B cell (primary cell): ENCODE results near the gene PNKD. TPM values are rescaled to one million over a fixed set of nuclear protein-coding genes. Genes with fewer than 3 reads are reported as not detected.
"Not testable (repeated sequence)": the region's sequence is repeated elsewhere in the genome, so short reads cannot be mapped to it uniquely, and the experiment has no call there.

Experiments used
- ATAC-seq: fragments of 200-7000 bp; cut with Tn5 transposase; one replicate; pipeline ENCODE4 v1.10.0; 2021; ENCODE audit warnings: low read depth, mild to moderate bottlenecking, moderate number of reproducible peaks, moderate library complexity
- CTCF ChIA-PET: fragments of 350-600 bp; sonication (Branson Sonifier 250); formaldehyde crosslinking; loops from one replicate; lab custom pipeline; 2021; ENCODE audit warnings: antibody characterized with exemption, inconsistent platforms; lab: Charles Lee
- POLR2A ChIA-PET: fragments of 350-600 bp; sonication (Branson Sonifier 250); formaldehyde crosslinking; loops from one replicate; lab custom pipeline; 2021; ENCODE audit warnings: antibody characterized with exemption; lab: Charles Lee
- DNase-seq: peaks from one replicate; pipeline ENCODE4 v3.0.0; 2013
- H2AFZ ChIP-seq: 2 replicates; pipeline ENCODE4 v1.6.1; 2012; ENCODE audit warnings: mild to moderate bottlenecking, low read depth, low read length; ENCODE audit not compliant: insufficient read depth, poor library complexity, severe bottlenecking
- H3K27ac ChIP-seq, 2 donors: 1 replicate in 1 of 2; 2 replicates in 1 of 2; pipeline ENCODE4 v1.5.1; 2012 to 2013; ENCODE audit warnings: low read length in 2 of 2, mild to moderate bottlenecking in 2 of 2, moderate library complexity in 1 of 2
- H3K27me3 ChIP-seq, 4 experiments: fragments of 200-600 bp in 1 of 4; sonication (generic) in 1 of 4; replicated peaks in 1 of 4; 1 replicate in 2 of 4; 2 replicates in 2 of 4; pipeline versions ENCODE4 v1.6.1 to v1.7.0; 2013 to 2016; ENCODE audit warnings: low read length in 3 of 4, mild to moderate bottlenecking in 2 of 4, mixed read lengths in 1 of 4, moderate library complexity in 1 of 4; ENCODE audit not compliant: insufficient read depth in 4 of 4, control insufficient read depth in 3 of 4; ENCODE audit errors: control extremely low read depth in 1 of 4
- H3K36me3 ChIP-seq, 2 experiments: replicated peaks in 1 of 2; 1 replicate in 1 of 2; 2 replicates in 1 of 2; pipeline versions ENCODE4 v1.6.1 to v1.7.1; 2013; ENCODE audit warnings: low read length in 1 of 2; ENCODE audit not compliant: insufficient read depth in 2 of 2, control insufficient read depth in 1 of 2; ENCODE audit errors: control extremely low read depth in 1 of 2, extremely low read depth in 1 of 2
- H3K4me1 ChIP-seq, 2 donors: fragments of 200-600 bp in 1 of 2; sonication (generic) in 1 of 2; 1 replicate in 1 of 2; 2 replicates in 1 of 2; pipeline versions ENCODE4 v1.5.1 to v1.6.1; 2013 to 2017; ENCODE audit warnings: low read length in 2 of 2; ENCODE audit not compliant: control insufficient read depth in 2 of 2, insufficient read depth in 2 of 2
- H3K4me2 ChIP-seq: replicated peaks from 2 replicates; pipeline ENCODE3; 2012; ENCODE audit warnings: mild to moderate bottlenecking, low read depth, low read length; ENCODE audit not compliant: poor library complexity, severe bottlenecking
- H3K4me3 ChIP-seq, 5 experiments: fragments of 200-600 bp in 1 of 5; sonication (generic) in 1 of 5; 1 replicate in 3 of 5; 2 replicates in 2 of 5; pipeline versions ENCODE4 v1.5.1 to v1.7.0; 2011 to 2016; ENCODE audit warnings: low read length in 4 of 5, mild to moderate bottlenecking in 4 of 5, low read depth in 2 of 5, control low read depth in 1 of 5, moderate library complexity in 1 of 5; ENCODE audit not compliant: insufficient read depth in 1 of 5; ENCODE audit errors: control extremely low read depth in 1 of 5, extremely low read depth in 1 of 5
- H3K79me2 ChIP-seq: fragments of 200-600 bp; sonication (generic); one replicate; pipeline ENCODE4 v1.6.0; 2016; ENCODE audit warnings: low read length; ENCODE audit not compliant: control insufficient read depth, insufficient read depth
- H3K9ac ChIP-seq: fragments of 200-600 bp; sonication (generic); 2 replicates; pipeline ENCODE4 v1.6.1; 2017; ENCODE audit warnings: mild to moderate bottlenecking, low read length, moderate library complexity
- H3K9me3 ChIP-seq, 3 donors: one replicate each; pipeline versions ENCODE4 v1.6.1 to v1.7.1; 2013; ENCODE audit warnings: low read length in 2 of 3; ENCODE audit not compliant: control insufficient read depth in 2 of 3, insufficient read depth in 1 of 3; ENCODE audit errors: control extremely low read depth in 1 of 3
- H4K20me1 ChIP-seq: 2 replicates; pipeline ENCODE4 v1.6.0; 2012; ENCODE audit warnings: mild to moderate bottlenecking, low read length; ENCODE audit not compliant: insufficient read depth, control insufficient read depth, poor library complexity, severe bottlenecking
- H3K27ac Mint-ChIP-seq: one replicate; pipeline ENCODE4 v1.8.0; 2021; ENCODE audit warnings: mixed read lengths
- H3K27me3 Mint-ChIP-seq: one replicate; pipeline ENCODE4 v1.8.0; 2021; ENCODE audit warnings: mixed read lengths
- H3K4me1 Mint-ChIP-seq: one replicate; pipeline ENCODE4 v1.8.0; 2021; ENCODE audit warnings: mixed read lengths
- H3K4me3 Mint-ChIP-seq: one replicate; pipeline ENCODE4 v1.8.0; 2021; ENCODE audit warnings: mixed read lengths
- H3K9me3 Mint-ChIP-seq: one replicate; pipeline ENCODE4 v1.8.0; 2022; ENCODE audit warnings: mixed read lengths; ENCODE audit not compliant: insufficient read depth
- EZH2 ChIP-seq: IDR thresholded peaks from 2 replicates; pipeline ENCODE4 v1.6.1; 2012; ENCODE audit warnings: borderline replicate concordance, low read depth, mild to moderate bottlenecking, moderate library complexity, low read length; ENCODE audit not compliant: insufficient read depth, poor library complexity, severe bottlenecking
- WGBS: methylation state at CpG from one replicate; pipeline ENCODE4 v1.1.5; 2013; ENCODE audit warnings: missing lambda C conversion rate; ENCODE audit not compliant: insufficient coverage; 5-methylcytosine and 5-hydroxymethylcytosine counted together
- intact Hi-C: fragments of 100-400 bp; cut with micrococcal nuclease; formaldehyde crosslinking; loops from one replicate; pipeline ENCODE4 v1.10.0; 2022
- polyA plus RNA-seq: library from polyadenylated mRNA; depleted of rRNA; stranded (reverse); fragments of >200 nt; gene quantifications from 2 replicates; pipeline ENCODE4 v1.2.3, GENCODE V29; 2012
- total RNA-seq, 2 donors: library from RNA; stranded (reverse); fragments of 120-200 nt in 1 of 2; gene quantifications; 1 replicate in 1 of 2; 2 replicates in 1 of 2; pipeline versions ENCODE4 v1.2.3 to v1.2.4, GENCODE V29; 2013 to 2022
- TF ChIP-seq, protein P1 (sequence below): fragments of 200-600 bp; IDR thresholded peaks from one replicate; pipeline ENCODE4 v1.8.0; 2022; ENCODE audit warnings: antibody characterized with exemption, mild to moderate bottlenecking

The PNKD gene
- total and polyA plus RNA-seq, 2 donors (not counting 1 experiment from before 2014, with no cell fraction given) = 29.7 to 55.8 TPM

DNA sequence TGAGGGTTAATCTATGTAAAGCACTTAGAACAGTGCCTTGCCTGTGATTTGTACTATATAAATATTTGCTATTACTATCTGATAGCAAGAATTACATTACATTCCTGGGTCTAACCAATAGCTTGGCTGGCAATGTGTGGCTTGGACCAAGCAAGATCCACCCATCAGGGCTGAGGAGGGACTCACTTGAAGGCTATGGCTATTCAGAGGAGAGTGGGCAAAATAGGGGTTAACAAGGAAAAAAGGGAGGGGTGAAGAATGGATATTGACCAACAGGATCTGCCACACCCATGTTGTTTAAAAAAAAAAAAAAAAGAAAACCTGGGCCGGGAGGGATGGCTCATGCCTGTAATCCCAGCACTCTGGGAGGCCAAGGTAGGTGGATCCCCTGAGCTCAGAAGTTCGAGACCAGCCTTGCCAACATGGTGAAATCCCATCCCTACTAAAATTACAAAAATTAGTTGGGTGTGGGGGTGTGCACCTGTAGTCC lies 42.0 kb downstream of the PNKD start:
- Mint-ChIP-seq H3K9me3 (no peaks in the 10 kb centered on the region), H3K4me3 (no peak overlapping the region), H3K27me3 (no peaks in the 10 kb centered on the region), H3K27ac (no peak overlapping the region), H3K4me1 (peaks cover 5% of the 10 kb centered on the region)
- ATAC-seq (no peak), DNase-seq (no peak)
- no peak for TF ChIP-seq EZH2
- TF ChIP-seq, protein P1, sequence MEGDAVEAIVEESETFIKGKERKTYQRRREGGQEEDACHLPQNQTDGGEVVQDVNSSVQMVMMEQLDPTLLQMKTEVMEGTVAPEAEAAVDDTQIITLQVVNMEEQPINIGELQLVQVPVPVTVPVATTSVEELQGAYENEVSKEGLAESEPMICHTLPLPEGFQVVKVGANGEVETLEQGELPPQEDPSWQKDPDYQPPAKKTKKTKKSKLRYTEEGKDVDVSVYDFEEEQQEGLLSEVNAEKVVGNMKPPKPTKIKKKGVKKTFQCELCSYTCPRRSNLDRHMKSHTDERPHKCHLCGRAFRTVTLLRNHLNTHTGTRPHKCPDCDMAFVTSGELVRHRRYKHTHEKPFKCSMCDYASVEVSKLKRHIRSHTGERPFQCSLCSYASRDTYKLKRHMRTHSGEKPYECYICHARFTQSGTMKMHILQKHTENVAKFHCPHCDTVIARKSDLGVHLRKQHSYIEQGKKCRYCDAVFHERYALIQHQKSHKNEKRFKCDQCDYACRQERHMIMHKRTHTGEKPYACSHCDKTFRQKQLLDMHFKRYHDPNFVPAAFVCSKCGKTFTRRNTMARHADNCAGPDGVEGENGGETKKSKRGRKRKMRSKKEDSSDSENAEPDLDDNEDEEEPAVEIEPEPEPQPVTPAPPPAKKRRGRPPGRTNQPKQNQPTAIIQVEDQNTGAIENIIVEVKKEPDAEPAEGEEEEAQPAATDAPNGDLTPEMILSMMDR = no peak
- Histone ChIP-seq H3K36me3 (no peaks in the 10 kb centered on the region), H2AFZ (no peak overlapping the region), H3K4me3 (no peak overlapping the region), H3K4me2 (no peak overlapping the region), H3K9ac (no peak overlapping the region), H3K27me3 (no peaks in the 10 kb centered on the region), H4K20me1 (no peaks in the 10 kb centered on the region), H3K27ac (no peak overlapping the region), H3K9me3 (no peaks in the 10 kb centered on the region), H3K4me1 (no peaks in the 10 kb centered on the region), H3K79me2 (no peaks in the 10 kb centered on the region)
- ChIA-PET POLR2A (no interaction called here), CTCF (interaction anchor here (0.7 kb wide), 1 partner anchor 10 kb away, joined by 3 read pairs; no protein-coding TSS in a partner anchor)
- intact Hi-C loops = no loop called here
- WGBS = no CpG with 5 or more reads among the region's 2 CpGs

DNA sequence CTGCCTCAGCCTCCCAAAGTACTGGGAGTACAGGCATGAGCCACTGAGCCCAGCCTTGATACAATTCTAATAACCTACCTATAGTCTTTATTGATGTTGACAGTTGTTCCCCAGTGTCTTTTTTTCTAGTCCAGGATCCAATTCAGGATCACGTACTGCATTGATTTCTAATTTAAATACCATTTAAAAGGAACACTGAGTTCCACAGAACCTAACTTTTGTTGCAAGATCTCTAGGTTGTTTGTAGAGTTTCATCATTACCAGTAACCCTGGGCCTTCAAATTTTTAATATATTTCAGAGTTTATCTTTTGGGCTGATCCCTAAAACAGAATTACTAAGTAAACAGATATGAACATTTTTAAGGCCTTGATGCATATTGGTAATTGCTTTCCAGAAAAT lies 43.0 kb downstream of the PNKD start:
- Histone ChIP-seq H3K4me3 (no peak overlapping the region), H3K79me2 (no peaks in the 10 kb centered on the region), H3K27ac (no peak overlapping the region), H3K9me3 (no peaks in the 10 kb centered on the region), H3K27me3 (no peaks in the 10 kb centered on the region), H3K4me1 (no peaks in the 10 kb centered on the region), H3K36me3 (no peaks in the 10 kb centered on the region), H4K20me1 (no peaks in the 10 kb centered on the region), H3K9ac (no peak overlapping the region), H3K4me2 (no peak overlapping the region), H2AFZ (no peak overlapping the region)
- Mint-ChIP-seq H3K4me1 (peaks cover 5% of the 10 kb centered on the region), H3K9me3 (no peaks in the 10 kb centered on the region), H3K27me3 (no peaks in the 10 kb centered on the region), H3K27ac (no peak overlapping the region), H3K4me3 (no peak overlapping the region)
- ATAC-seq = no peak
- DNase-seq = no peak
- ChIA-PET POLR2A (no interaction called here), CTCF (no interaction called here)
- intact Hi-C loops = no loop called here
- no peak for TF ChIP-seq EZH2
- TF ChIP-seq, protein P1 = no peak
- WGBS = no CpG with 5 or more reads among the region's 1 CpG

DNA sequence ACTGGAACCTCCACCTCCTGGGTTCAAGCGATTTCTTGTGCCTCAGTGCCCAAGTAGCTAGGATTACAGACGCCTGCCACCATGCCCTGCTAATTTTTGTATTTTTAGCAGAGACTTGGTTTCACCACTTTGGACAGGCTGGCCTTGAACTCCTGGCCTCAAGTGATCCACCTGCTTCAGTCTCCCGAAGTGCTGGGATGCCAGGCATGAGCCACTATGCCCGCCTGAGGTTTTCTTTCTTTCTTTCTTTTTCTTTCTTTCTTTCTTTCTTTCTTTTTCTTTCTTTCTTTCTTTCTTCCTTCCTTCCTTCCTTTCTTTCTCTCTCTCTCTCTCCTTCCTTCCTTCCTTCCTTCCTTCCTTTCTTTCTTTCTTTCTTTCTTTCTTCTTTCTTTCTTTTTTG lies 44.4 kb downstream of the PNKD start:
- H3K9ac ChIP-seq, H3K27me3 Mint-ChIP-seq, H3K4me1 ChIP-seq, H3K4me3 ChIP-seq, H3K4me2 ChIP-seq, H3K4me3 Mint-ChIP-seq, H3K9me3 ChIP-seq, H3K4me1 Mint-ChIP-seq, ATAC-seq, H3K9me3 Mint-ChIP-seq, H3K27me3 ChIP-seq, H2AFZ ChIP-seq, H4K20me1 ChIP-seq, intact Hi-C loops, H3K27ac ChIP-seq, DNase-seq, POLR2A ChIA-PET, H3K36me3 ChIP-seq, CTCF ChIA-PET, H3K79me2 ChIP-seq, H3K27ac Mint-ChIP-seq: not testable (repeated sequence)
- 97% methylated on average over 3 of the region's 4 CpGs for WGBS
